Adrenal gland (tissue), 5 donors: ENCODE data around the gene PACSIN2.

Experiments used
- CTCF ChIP-seq, 6 experiments: fragments of 450-650 bp in 4 of 6; fragments of 200-600 bp in 2 of 6; sonication (generic) in 1 of 6; IDR thresholded peaks; 1 replicate in 5 of 6; 2 replicates in 1 of 6; pipeline versions ENCODE4 v1.5.1 to v1.8.0; 2016 to 2021; ENCODE audit warnings: antibody characterized with exemption in 6 of 6, mild to moderate bottlenecking in 2 of 6, moderate library complexity in 1 of 6
- POLR2A ChIP-seq, 2 donors: fragments of 450-650 bp; IDR thresholded peaks; one replicate each; pipeline ENCODE4 v1.6.1; 2017; ENCODE audit warnings: antibody characterized with exemption in 2 of 2, mild to moderate bottlenecking in 2 of 2, moderate library complexity in 1 of 2
- donor health status: DM: no; HTN: no; CAD: no.

GRCh38 chr22:42829302-42829701, 185.6 kb downstream of the PACSIN2 start:
- TF ChIP-seq CTCF (IDR thresholded peaks at IDR 0.05) (no peak), POLR2A (IDR thresholded peaks at IDR 0.05) (no peak)
